ENCODE results near the gene SORBS1. TPM values are rescaled to one million over a fixed set of nuclear protein-coding genes. Genes with fewer than 3 reads are reported as not detected.

The SORBS1 gene
- total RNA-seq, 1 experiment from 2014 or later: 4.1 TPM

DNA sequence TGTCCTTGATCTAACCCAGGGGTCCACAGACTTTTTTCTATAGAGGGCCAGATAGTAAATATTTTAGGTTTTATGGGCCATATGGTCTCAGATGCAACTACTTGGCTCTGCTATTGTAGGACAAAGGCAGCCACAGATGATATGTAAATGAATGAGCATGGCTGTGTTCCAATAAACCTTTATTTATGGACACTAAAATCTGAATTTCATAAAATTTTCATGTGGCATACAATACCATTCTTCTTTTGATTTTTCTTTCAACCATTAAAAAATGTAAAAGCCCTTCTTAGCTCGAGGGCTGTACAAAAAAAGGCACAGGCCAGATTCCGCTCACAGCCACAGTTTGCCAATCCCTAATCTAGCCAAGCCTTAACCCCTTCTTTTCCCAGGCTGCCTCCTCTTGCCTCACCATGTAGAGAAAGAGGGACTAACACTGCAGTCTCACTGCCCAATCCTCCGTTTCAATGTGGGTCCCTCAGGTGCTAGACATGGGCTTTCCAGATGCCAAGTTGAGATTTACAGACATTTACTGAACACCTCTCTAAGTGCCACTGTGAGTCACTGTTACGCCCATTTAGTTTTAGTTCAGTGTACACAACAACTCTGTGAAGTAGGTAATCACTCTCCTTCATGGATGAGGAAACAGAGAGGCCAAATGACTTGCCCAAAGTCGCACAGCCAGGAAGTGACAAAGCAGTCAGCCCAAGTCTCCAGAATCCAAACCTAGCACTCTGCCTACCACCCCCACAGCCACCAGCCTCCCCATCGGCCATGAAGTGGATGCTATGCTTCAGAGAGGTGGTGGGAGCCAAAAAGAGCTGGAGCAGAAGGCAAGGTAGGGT lies 137.8 kb downstream of the SORBS1 start:
- Histone ChIP-seq H3K9me3 (ENCODE audit: low read length) (no peaks in the 10 kb centered on the region), H3K36me3 (ENCODE audit: low read depth, low read length) (no peaks in the 10 kb centered on the region), H2AFZ (ENCODE audit: low read length) (no peak overlapping the region), H3K9ac (ENCODE audit: low read length) (no peak overlapping the region), H3K27me3 (ENCODE audit: low read length) (no peaks in the 10 kb centered on the region), H3F3A (ENCODE audit: low read length, unreplicated experiment) (no peaks in the 10 kb centered on the region), H3K27ac (ENCODE audit: low read length) (no peak overlapping the region), H3K79me2 (ENCODE audit: low read length) (no peaks in the 10 kb centered on the region), H4K20me1 (ENCODE audit: low read length) (no peaks in the 10 kb centered on the region), H3K4me3 (ENCODE audit: low read length) (no peak overlapping the region), H3K9me2 (replicated peaks; ENCODE audit: low read length) (no peaks in the 10 kb centered on the region), H3K4me2 (ENCODE audit: low read length) (no peak overlapping the region), H3K4me1 (ENCODE audit: insufficient read depth, low read length) (peaks cover 6% of the 10 kb centered on the region; the same call in 1 of the 2 replicates)
- POLR2A ChIA-PET (ENCODE audit: unreplicated experiment): no interaction called here
- no peak for TF ChIP-seq EZH2 (IDR thresholded peaks at IDR 0.05; ENCODE audit: low read length, unreplicated experiment)
- TF ChIP-seq EZH2phosphoT487 (IDR thresholded peaks at IDR 0.05; ENCODE audit: borderline replicate concordance, low read length): no peak
- TF ChIP-seq, protein P1, sequence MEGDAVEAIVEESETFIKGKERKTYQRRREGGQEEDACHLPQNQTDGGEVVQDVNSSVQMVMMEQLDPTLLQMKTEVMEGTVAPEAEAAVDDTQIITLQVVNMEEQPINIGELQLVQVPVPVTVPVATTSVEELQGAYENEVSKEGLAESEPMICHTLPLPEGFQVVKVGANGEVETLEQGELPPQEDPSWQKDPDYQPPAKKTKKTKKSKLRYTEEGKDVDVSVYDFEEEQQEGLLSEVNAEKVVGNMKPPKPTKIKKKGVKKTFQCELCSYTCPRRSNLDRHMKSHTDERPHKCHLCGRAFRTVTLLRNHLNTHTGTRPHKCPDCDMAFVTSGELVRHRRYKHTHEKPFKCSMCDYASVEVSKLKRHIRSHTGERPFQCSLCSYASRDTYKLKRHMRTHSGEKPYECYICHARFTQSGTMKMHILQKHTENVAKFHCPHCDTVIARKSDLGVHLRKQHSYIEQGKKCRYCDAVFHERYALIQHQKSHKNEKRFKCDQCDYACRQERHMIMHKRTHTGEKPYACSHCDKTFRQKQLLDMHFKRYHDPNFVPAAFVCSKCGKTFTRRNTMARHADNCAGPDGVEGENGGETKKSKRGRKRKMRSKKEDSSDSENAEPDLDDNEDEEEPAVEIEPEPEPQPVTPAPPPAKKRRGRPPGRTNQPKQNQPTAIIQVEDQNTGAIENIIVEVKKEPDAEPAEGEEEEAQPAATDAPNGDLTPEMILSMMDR (conservative IDR thresholded peaks at IDR 0.05; ENCODE audit: low read depth, low read length): no peak
- intact Hi-C loops (cut with micrococcal nuclease): no loop called here
- CTCF ChIA-PET: no interaction called here
- DNase-seq (no peak), ATAC-seq (peak; percentile 29)
- BruUV-seq (replicated peaks): no TSS peak

DNA sequence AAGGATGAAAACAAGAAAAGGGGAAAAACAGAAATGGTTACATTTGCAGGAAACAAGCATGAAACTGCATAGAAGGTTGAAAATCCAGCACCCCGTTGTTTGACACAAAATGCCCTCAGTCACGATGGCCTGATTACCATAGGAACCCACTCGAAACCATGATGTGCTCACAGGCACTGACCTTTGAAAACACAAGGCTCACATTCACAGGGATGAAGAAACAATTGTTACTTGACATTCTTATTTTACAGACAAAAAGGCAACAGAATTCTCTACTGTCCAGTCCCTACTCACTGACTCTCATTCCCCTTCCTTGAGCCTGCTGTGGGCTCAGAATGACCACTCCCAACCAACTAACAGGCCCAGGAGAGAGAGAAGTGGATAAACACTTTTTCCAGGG lies 138.9 kb downstream of the SORBS1 start:
- H3K9me3 ChIP-seq (ENCODE audit: low read length): no peaks in the 10 kb centered on the region
- H4K20me1 ChIP-seq (ENCODE audit: low read length): no peaks in the 10 kb centered on the region
- H3K9me2 ChIP-seq (replicated peaks; ENCODE audit: low read length): no peaks in the 10 kb centered on the region
- ChIA-PET POLR2A (ENCODE audit: unreplicated experiment) (no interaction called here), CTCF (no interaction called here)
- no TSS peak for BruUV-seq (replicated peaks)
- peaks cover 6% of the 10 kb centered on the region; the same call in 1 of the 2 replicates for H3K4me1 ChIP-seq (ENCODE audit: insufficient read depth, low read length)
- intact Hi-C loops (cut with micrococcal nuclease): no loop called here
- H3K9ac ChIP-seq (ENCODE audit: low read length): no peak overlapping the region
- H3K27me3 ChIP-seq (ENCODE audit: low read length): no peaks in the 10 kb centered on the region
- H3K4me3 ChIP-seq (ENCODE audit: low read length): no peak overlapping the region
- no peak for ATAC-seq
- H3K79me2 ChIP-seq (ENCODE audit: low read length): no peaks in the 10 kb centered on the region
- H3K27ac ChIP-seq (ENCODE audit: low read length): no peak overlapping the region
- H2AFZ ChIP-seq (ENCODE audit: low read length): no peak overlapping the region
- TF ChIP-seq EZH2 (IDR thresholded peaks at IDR 0.05; ENCODE audit: low read length, unreplicated experiment) (no peak), EZH2phosphoT487 (IDR thresholded peaks at IDR 0.05; ENCODE audit: borderline replicate concordance, low read length) (no peak)
- TF ChIP-seq, protein P1 (conservative IDR thresholded peaks at IDR 0.05; ENCODE audit: low read depth, low read length): no peak
- H3K4me2 ChIP-seq (ENCODE audit: low read length): no peak overlapping the region
- no peak for DNase-seq
- H3K36me3 ChIP-seq (ENCODE audit: low read depth, low read length): no peaks in the 10 kb centered on the region
- no peaks in the 10 kb centered on the region for H3F3A ChIP-seq (ENCODE audit: low read length, unreplicated experiment)

DNA sequence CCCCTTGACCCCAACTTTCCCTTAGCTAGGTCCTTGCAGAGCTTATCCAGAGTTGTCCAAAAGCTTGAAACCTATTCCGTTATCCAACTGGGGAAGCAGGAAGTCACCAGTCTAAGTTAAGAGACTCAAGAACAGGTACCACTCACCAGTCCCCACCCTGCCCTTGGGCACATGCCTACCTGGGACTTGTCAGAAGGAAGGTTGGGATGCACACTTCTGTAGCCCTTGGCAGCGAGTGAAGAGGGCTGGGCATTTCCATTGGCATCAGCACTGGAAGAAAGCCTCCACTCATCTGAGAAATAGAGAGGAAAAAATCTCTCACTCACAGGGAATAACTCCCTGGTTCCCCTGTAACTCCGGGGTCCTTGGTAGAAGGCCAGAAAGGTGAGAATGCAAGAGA lies 139.4 kb downstream of the SORBS1 start:
- POLR2A ChIA-PET (ENCODE audit: unreplicated experiment): no interaction called here

More for the DNA sequence above, 139.4 kb downstream of the SORBS1 start:
- Histone ChIP-seq H3F3A (ENCODE audit: low read length, unreplicated experiment) (no peaks in the 10 kb centered on the region), H3K4me1 (ENCODE audit: insufficient read depth, low read length) (peaks cover 6% of the 10 kb centered on the region; the same call in 1 of the 2 replicates), H3K27me3 (ENCODE audit: low read length) (no peaks in the 10 kb centered on the region), H3K4me2 (ENCODE audit: low read length) (no peak overlapping the region), H3K4me3 (ENCODE audit: low read length) (no peak overlapping the region), H3K36me3 (ENCODE audit: low read depth, low read length) (no peaks in the 10 kb centered on the region), H3K79me2 (ENCODE audit: low read length) (no peaks in the 10 kb centered on the region), H4K20me1 (ENCODE audit: low read length) (no peaks in the 10 kb centered on the region), H3K27ac (ENCODE audit: low read length) (no peak overlapping the region), H3K9me2 (replicated peaks; ENCODE audit: low read length) (no peaks in the 10 kb centered on the region), H3K9me3 (ENCODE audit: low read length) (no peaks in the 10 kb centered on the region), H3K9ac (ENCODE audit: low read length) (no peak overlapping the region), H2AFZ (ENCODE audit: low read length) (no peak overlapping the region)
- no TSS peak for BruUV-seq (replicated peaks)
- DNase-seq (no peak), ATAC-seq (no peak)
- intact Hi-C loops (cut with micrococcal nuclease): no loop called here
- TF ChIP-seq EZH2 (IDR thresholded peaks at IDR 0.05; ENCODE audit: low read length, unreplicated experiment): no peak
- TF ChIP-seq, protein P1 (conservative IDR thresholded peaks at IDR 0.05; ENCODE audit: low read depth, low read length): no peak
- TF ChIP-seq EZH2phosphoT487 (IDR thresholded peaks at IDR 0.05; ENCODE audit: borderline replicate concordance, low read length): no peak
- CTCF ChIA-PET: no interaction called here
